Fibroblast of villous mesenchyme (primary cell): ENCODE data around the gene SWSAP1. TPM values are rescaled to one million over a fixed set of nuclear protein-coding genes. Genes with fewer than 3 reads are reported as not detected.

ENCODE experiments used
- DNase-seq: peaks from one replicate; pipeline ENCODE4 v3.0.0-alpha.2; 2010; ENCODE audit warnings: low read depth
- H3K4me3 ChIP-seq: 2 replicates; pipeline ENCODE4 v1.5.1; 2011; ENCODE audit warnings: low read depth, mild to moderate bottlenecking, low read length
- CTCF ChIP-seq: IDR thresholded peaks from 2 replicates; pipeline ENCODE4 v1.5.1; 2012; ENCODE audit warnings: low read depth, mild to moderate bottlenecking, low read length; ENCODE audit not compliant: insufficient read depth
- total RNA-seq: library from RNA; depleted of rRNA; stranded (reverse); fragments of >200 nt; gene quantifications from 2 replicates; pipeline ENCODE4 v1.2.3, GENCODE V29; 2012

The SWSAP1 gene
- total RNA-seq, 1 donor, result 0.86 TPM

- peak; percentile 92 for DNase-seq
- peak; percentile 54 for TF ChIP-seq CTCF
- H3K4me3 ChIP-seq, result peak overlapping the region; percentile 66
These were observed 6.4 kb downstream of the SWSAP1 start for GRCh38 chr19:11380653-11381537.

- peak; percentile 42 for DNase-seq
- peak; percentile 79 for TF ChIP-seq CTCF
- H3K4me3 ChIP-seq, result peak overlapping the region; percentile 62
These were observed 8.6 kb downstream of the SWSAP1 start for GRCh38 chr19:11382898-11383705.

DNA sequence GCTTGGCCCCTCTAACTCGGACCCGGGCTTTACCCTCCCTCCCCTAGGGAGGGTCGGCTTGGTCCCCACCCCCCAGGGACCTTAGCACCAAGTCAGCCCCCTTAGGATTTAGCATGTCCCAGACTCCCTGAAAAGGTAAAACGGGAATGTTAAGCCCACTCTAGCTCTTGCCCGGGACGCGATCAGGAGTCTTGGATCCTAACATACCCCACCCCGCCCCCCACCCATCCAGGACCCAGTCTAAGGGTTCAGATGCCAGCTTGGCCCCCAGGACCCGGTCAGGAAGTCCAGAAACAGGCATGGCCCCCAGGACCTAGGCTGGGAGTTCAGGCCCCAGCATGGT lies 9.2 kb downstream of the SWSAP1 start:
- H3K4me3 ChIP-seq, result peak overlapping the region; percentile 62
- DNase-seq, result no peak
- no peak for TF ChIP-seq CTCF

- DNase-seq, result no peak
- H3K4me3 ChIP-seq, result no peak overlapping the region
- no peak for TF ChIP-seq CTCF
These were observed 10.3 kb downstream of the SWSAP1 start for GRCh38 chr19:11384778-11385129.

DNA sequence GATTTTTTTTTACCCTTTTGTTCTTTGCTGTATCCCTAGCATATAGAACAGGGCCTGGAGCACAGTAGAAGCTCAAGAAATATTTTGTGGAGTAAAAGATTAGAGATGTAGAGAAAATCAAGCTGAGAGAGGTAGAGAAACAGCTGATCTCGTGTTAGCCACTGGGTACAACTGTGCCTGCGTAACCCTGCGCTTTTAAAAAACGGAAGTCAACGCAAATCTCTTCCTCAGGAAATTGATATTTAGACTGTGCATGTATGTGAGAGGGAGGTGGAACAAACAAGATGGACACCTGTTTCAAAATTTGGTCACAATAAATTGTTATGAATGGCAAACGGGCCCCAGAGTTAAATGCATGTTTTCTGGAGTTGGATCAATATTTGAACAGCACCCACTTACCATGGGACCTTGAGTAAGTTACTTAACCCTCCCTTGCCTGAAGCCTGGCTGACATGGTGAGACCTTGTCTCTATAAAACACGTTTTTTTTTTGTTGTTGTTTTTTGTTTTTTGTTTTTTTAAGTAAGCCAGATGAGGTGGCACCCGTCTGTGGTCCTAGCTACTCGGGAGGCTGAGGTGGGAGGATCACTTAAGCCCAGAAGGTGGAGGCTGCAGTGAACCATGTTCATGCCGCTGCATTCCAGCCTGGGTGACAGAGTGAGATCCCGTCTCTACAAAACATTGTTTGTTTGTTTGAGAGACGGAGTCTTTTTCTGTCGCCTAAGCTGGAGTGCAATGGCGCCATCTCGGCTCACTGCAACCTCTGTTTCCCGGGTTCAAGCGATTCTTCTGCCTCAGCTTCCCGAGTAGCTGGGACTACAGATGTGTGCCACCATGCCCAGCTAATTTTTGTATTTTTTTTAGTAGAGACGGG lies 12.9 kb downstream of the SWSAP1 start:
- DNase-seq, result no peak
- no peak for TF ChIP-seq CTCF
- H3K4me3 ChIP-seq, result no peak overlapping the region

GRCh38 chr19:11390359-11390758 lies 15.9 kb downstream of the SWSAP1 start:
- no peak for DNase-seq
- no peak for TF ChIP-seq CTCF
- H3K4me3 ChIP-seq, result no peak overlapping the region
